SK-N-MC (cell line): ENCODE data around the gene FBXO44.

Experiments used
- DNase-seq: peaks from one replicate; pipeline ENCODE4 v3.0.0-alpha.2; 2011; ENCODE audit warnings: low read depth, low spot score
- H3K27ac ChIP-seq: fragments of 200-600 bp; sonication (generic); 2 replicates; pipeline ENCODE4 v1.5.1; 2016; ENCODE audit warnings: mixed run types
- H3K36me3 ChIP-seq: fragments of 200-600 bp; sonication (generic); 2 replicates; pipeline ENCODE4 v1.6.1; 2017; ENCODE audit warnings: antibody characterized with exemption, low read length, mixed read lengths; ENCODE audit not compliant: insufficient read depth
- H3K4me3 ChIP-seq: fragments of 200-600 bp; sonication (generic); 2 replicates; pipeline ENCODE4 v1.5.1; 2016
- H3K9ac ChIP-seq: fragments of 200-600 bp; sonication (generic); 2 replicates; pipeline ENCODE4 v1.8.0; 2017; ENCODE audit warnings: mixed run types, mixed read lengths; ENCODE audit not compliant: insufficient read length
- H3K9me3 ChIP-seq: fragments of 200-600 bp; sonication (generic); 2 replicates; pipeline ENCODE4 v1.6.1; 2017; ENCODE audit warnings: low read depth, mild to moderate bottlenecking, antibody characterized with exemption, low read length, moderate library complexity, mixed read lengths
- EZH2 ChIP-seq: fragments of 200-600 bp; sonication (generic); IDR thresholded peaks from one replicate; pipeline ENCODE4 v1.6.1; 2017; ENCODE audit warnings: antibody characterized with exemption
- FOXP2 ChIP-seq: optimal IDR thresholded peaks from 2 replicates; pipeline ENCODE3; 2011; ENCODE audit warnings: mild to moderate bottlenecking, moderate library complexity; ENCODE audit not compliant: insufficient read depth; ENCODE audit errors: extremely low read length, control extremely low read depth
- POLR2AphosphoS5 ChIP-seq: IDR thresholded peaks from 2 replicates; pipeline ENCODE4 v1.6.1; 2012; ENCODE audit warnings: mild to moderate bottlenecking, low read depth, low read length, borderline replicate concordance

Gene FBXO44

GRCh38 chr1:11682799-11683198, 28.1 kb downstream of the FBXO44 start:
- H3K9me3 ChIP-seq, result no peaks in the 10 kb centered on the region
- H3K36me3 ChIP-seq, result no peaks in the 10 kb centered on the region; the same call in 1 of the 2 replicates
- DNase-seq, result no peak
- 0 out of 2 replicates have a peak overlapping the region, but pooled peaks have one; percentile 87 for H3K4me3 ChIP-seq
- H3K27ac ChIP-seq, result no peak overlapping the region; the same call in 1 of the 2 replicates
- H3K9ac ChIP-seq, result no peak overlapping the region
- TF ChIP-seq EZH2 (no peak), POLR2AphosphoS5 (no peak)

- TF ChIP-seq EZH2 (no peak), POLR2AphosphoS5 (peak; percentile 22; the same call in 1 of the 2 replicates)
- Histone ChIP-seq H3K27ac (no peak overlapping the region), H3K36me3 (no peaks in the 10 kb centered on the region), H3K9me3 (no peaks in the 10 kb centered on the region), H3K9ac (no peak overlapping the region), H3K4me3 (no peak overlapping the region)
- DNase-seq, result peak; percentile 40
Measured at GRCh38 chr1:11684070-11684469, 29.4 kb downstream of the FBXO44 start.

GRCh38 chr1:11685210-11685752, 30.6 kb downstream of the FBXO44 start:
- Histone ChIP-seq H3K9ac (no peak overlapping the region), H3K36me3 (no peaks in the 10 kb centered on the region), H3K9me3 (no peaks in the 10 kb centered on the region), H3K4me3 (no peak overlapping the region), H3K27ac (no peak overlapping the region)
- no peak for DNase-seq
- TF ChIP-seq FOXP2 (no peak), POLR2AphosphoS5 (no peak), EZH2 (no peak)

- TF ChIP-seq FOXP2 (no peak), POLR2AphosphoS5 (no peak), EZH2 (no peak)
- Histone ChIP-seq H3K9ac (no peak overlapping the region), H3K9me3 (no peaks in the 10 kb centered on the region), H3K4me3 (no peak overlapping the region), H3K36me3 (no peaks in the 10 kb centered on the region), H3K27ac (no peak overlapping the region)
- no peak for DNase-seq
Measured at GRCh38 chr1:11688506-11688905, 33.8 kb downstream of the FBXO44 start.

- Histone ChIP-seq H3K27ac (no peak overlapping the region), H3K4me3 (peak overlapping the region; percentile 72), H3K9me3 (no peaks in the 10 kb centered on the region), H3K9ac (peak overlapping the region; percentile 51), H3K36me3 (no peaks in the 10 kb centered on the region)
- DNase-seq, result no peak
- TF ChIP-seq POLR2AphosphoS5 (no peak), EZH2 (no peak), FOXP2 (no peak)
Measured at GRCh38 chr1:11690397-11691301, 36.0 kb downstream of the FBXO44 start.

GRCh38 chr1:11691302-11691914, 36.7 kb downstream of the FBXO44 start, which contains the start of gene DRAXIN:
TSS of gene DRAXIN (plus strand) at chr1:11691710. CDS start at chr1:11706259, 14,549 bp downstream.
- no peaks in the 10 kb centered on the region for H3K36me3 ChIP-seq
- no peak for DNase-seq
- H3K9me3 ChIP-seq, result no peaks in the 10 kb centered on the region
- peak within 1 kb of the TSS; percentile 51 for H3K9ac ChIP-seq
- no peak within 1 kb of the TSS for H3K27ac ChIP-seq
- peak within 1 kb of the TSS; percentile 72 for H3K4me3 ChIP-seq
- TF ChIP-seq FOXP2 (no peak), POLR2AphosphoS5 (no peak), EZH2 (no peak)

GRCh38 chr1:11691928-11692711, 37.4 kb downstream of the FBXO44 start:
- Histone ChIP-seq H3K36me3 (no peaks in the 10 kb centered on the region), H3K27ac (no peak overlapping the region), H3K9ac (no peak overlapping the region), H3K4me3 (peak overlapping the region; percentile 72), H3K9me3 (no peaks in the 10 kb centered on the region)
- no peak for DNase-seq
- no peak for TF ChIP-seq EZH2
- TF ChIP-seq FOXP2, result no peak
- TF ChIP-seq POLR2AphosphoS5, result no peak
